PC-9 (cell line): ENCODE data around the gene PTPRCAP.

Experiments used
- EZH2 ChIP-seq: fragments of 200-600 bp; sonication (generic); IDR thresholded peaks from 2 replicates; pipeline ENCODE4 v1.8.0; 2017; ENCODE audit warnings: antibody characterized with exemption, low read depth
- TF ChIP-seq, protein P1 (sequence below): fragments of 200-600 bp; sonication (generic); conservative IDR thresholded peaks from 2 replicates; pipeline ENCODE4 v1.6.1; 2017; ENCODE audit warnings: mixed run types, antibody characterized with exemption, mild to moderate bottlenecking, moderate library complexity

DNA sequence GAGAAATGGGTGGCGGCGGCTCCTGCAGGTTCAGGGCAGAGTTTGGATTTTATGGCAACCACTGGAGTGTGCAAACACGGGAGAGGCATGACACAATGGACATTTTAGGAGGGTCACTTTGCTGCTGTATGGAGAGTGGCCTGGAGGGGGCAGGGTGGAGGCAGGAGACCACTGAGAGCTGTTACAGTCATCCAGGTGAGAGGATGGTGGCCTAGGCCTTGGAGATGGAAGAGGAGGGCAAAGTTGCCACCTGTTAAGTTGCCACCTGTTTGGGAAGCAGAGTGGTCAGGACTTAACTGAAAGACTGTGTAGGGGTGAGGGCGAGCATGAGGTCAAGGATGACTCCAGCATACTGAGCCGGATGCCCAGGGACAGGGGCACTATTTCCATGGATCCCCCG is 48.0 kb downstream of the PTPRCAP start:
- TF ChIP-seq, protein P1, sequence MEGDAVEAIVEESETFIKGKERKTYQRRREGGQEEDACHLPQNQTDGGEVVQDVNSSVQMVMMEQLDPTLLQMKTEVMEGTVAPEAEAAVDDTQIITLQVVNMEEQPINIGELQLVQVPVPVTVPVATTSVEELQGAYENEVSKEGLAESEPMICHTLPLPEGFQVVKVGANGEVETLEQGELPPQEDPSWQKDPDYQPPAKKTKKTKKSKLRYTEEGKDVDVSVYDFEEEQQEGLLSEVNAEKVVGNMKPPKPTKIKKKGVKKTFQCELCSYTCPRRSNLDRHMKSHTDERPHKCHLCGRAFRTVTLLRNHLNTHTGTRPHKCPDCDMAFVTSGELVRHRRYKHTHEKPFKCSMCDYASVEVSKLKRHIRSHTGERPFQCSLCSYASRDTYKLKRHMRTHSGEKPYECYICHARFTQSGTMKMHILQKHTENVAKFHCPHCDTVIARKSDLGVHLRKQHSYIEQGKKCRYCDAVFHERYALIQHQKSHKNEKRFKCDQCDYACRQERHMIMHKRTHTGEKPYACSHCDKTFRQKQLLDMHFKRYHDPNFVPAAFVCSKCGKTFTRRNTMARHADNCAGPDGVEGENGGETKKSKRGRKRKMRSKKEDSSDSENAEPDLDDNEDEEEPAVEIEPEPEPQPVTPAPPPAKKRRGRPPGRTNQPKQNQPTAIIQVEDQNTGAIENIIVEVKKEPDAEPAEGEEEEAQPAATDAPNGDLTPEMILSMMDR, result peak; percentile 76
- no peak for TF ChIP-seq EZH2
